Stimulated activated CD4-positive, alpha-beta T cell treated with anti-CD3 and anti-CD28 coated beads, TNF-alpha, amount 100 ng/mL, for 1 hour (primary cell): ENCODE results near the gene PHOX2A.
"Not testable (repeated sequence)": the region's sequence is repeated elsewhere in the genome, so short reads cannot be mapped to it uniquely, and the experiment has no call there.

Experiments
- DNase-seq, 3 donors: peaks; one replicate each; pipeline ENCODE4 v3.0.0-alpha.2; 2020; ENCODE audit warnings: low read depth in 3 of 3, low spot score in 1 of 3

PHOX2A gene

GRCh38 chr11:72222907-72223614 lies 20.9 kb downstream of the PHOX2A start:
- peak; percentile 84 to 87 (median 85) for DNase-seq

- DNase-seq, result no peak
Measured at GRCh38 chr11:72222106-72222891, 21.7 kb downstream of the PHOX2A start.

- no peak for DNase-seq
Measured at GRCh38 chr11:72221386-72222075, 22.4 kb downstream of the PHOX2A start.

- no peak for DNase-seq
Measured at GRCh38 chr11:72220696-72221363, 23.1 kb downstream of the PHOX2A start.

GRCh38 chr11:72218251-72218745 lies 25.7 kb downstream of the PHOX2A start:
- DNase-seq, result no peak

- no peak for DNase-seq
Measured at GRCh38 chr11:72217841-72218240, 26.1 kb downstream of the PHOX2A start.

GRCh38 chr11:72216638-72217037 lies 27.3 kb downstream of the PHOX2A start, which contains the start of gene FOLR2:
TSS of gene FOLR2 (plus strand) at chr11:72216794. CDS start at chr11:72218585, 1,791 bp downstream.
- no peak for DNase-seq

GRCh38 chr11:72209101-72209500 lies 34.9 kb downstream of the PHOX2A start:
- no peak for DNase-seq

- DNase-seq, result no peak
Measured at GRCh38 chr11:72208281-72208680, 35.7 kb downstream of the PHOX2A start.

- not testable (repeated sequence) for DNase-seq
Measured at GRCh38 chr11:72206794-72207193, 37.2 kb downstream of the PHOX2A start.

DNA sequence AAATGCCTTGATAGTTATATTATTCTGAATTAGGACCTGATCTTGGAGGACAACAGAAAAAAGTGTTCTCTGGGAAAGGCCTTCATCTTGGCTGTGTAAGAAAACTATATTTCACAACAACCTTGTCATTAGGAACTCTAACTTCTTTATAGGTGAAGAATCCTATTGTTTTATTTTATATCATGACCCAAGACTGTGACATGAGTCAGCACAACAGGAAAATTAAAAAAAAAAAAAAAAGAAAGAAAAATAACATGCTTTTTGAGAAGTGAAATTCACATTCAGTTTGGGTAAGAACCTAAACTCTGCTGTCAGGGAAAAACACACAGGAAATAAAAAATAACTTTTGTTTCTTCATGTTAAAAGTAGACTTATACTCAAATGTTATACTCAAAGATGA lies 39.1 kb downstream of the PHOX2A start:
- DNase-seq, result no peak

DNA sequence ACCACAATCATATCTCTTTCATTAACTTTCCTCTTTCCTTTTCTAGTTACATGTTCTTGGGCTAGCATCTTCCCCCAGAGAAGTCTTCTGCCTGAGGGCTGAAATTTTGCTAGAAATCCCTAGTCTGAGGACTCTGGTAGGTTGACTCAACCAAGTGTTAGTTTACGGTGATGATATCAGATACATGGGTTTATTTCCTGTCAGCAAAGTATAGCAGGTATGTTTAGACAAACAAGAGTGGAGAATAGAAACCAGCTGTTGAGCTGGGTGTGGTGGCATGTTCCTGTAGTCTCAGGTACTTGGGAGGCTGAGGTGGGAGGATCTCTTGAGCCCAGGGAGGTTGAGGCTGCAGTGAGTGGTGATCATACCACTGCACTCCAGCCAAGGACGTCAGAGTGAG lies 40.8 kb downstream of the PHOX2A start:
- DNase-seq, result no peak

DNA sequence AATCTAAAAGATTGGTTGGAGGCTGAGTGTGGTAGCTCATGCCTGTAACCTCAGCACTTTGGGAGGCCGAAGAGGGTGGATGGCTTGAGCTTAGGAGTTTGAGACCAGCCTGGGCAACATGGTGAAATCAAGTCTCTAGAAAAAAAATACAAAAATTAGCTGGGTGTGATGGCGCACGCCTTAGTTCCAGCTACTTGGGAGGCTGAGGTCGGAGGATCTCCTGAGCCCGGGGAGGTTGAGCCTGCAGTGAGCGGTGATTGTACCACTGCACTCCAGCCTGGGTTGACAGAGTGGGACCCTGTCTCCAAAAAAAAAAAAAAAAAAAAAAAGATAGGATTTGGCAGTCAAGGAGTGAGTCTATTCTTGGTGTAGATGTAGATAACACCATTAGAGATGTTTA lies 41.4 kb downstream of the PHOX2A start:
- no peak for DNase-seq

DNA sequence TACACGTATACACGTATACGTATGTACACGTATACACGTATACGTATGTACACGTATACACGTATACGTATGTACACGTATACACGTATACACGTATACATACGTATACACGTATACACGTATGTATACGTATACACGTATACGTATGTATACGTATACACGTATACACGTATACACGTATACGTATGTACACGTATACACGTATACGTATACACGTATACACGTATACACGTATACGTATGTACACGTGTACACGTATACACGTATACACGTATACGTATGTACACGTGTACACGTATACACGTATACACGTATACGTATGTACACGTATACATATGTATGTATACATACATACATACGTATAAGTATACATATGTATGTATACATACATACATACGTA lies 42.5 kb downstream of the PHOX2A start:
- DNase-seq, result not testable (repeated sequence)

DNA sequence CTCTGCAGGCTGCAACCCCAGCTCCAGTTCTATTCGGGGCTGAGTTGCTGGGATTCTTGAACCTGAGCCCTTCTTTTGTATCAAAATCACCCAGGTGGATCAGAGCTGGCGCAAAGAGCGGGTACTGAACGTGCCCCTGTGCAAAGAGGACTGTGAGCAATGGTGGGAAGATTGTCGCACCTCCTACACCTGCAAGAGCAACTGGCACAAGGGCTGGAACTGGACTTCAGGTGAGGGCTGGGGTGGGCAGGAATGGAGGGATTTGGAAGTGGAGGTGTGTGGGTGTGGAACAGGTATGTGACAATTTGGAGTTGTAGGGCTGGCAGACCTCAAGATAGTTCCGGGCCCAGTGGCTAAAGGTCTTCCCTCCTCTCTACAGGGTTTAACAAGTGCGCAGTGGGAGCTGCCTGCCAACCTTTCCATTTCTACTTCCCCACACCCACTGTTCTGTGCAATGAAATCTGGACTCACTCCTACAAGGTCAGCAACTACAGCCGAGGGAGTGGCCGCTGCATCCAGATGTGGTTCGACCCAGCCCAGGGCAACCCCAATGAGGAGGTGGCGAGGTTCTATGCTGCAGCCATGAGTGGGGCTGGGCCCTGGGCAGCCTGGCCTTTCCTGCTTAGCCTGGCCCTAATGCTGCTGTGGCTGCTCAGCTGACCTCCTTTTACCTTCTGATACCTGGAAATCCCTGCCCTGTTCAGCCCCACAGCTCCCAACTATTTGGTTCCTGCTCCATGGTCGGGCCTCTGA lies 48.3 kb downstream of the PHOX2A start:
- DNase-seq, result no peak

- DNase-seq, result no peak
Measured at GRCh38 chr11:72191961-72192381, 52.0 kb downstream of the PHOX2A start, which contains the start of gene FOLR1. TSS of gene FOLR1 (plus strand) at chr11:72192140. CDS start at chr11:72192174, 34 bp downstream.

DNA sequence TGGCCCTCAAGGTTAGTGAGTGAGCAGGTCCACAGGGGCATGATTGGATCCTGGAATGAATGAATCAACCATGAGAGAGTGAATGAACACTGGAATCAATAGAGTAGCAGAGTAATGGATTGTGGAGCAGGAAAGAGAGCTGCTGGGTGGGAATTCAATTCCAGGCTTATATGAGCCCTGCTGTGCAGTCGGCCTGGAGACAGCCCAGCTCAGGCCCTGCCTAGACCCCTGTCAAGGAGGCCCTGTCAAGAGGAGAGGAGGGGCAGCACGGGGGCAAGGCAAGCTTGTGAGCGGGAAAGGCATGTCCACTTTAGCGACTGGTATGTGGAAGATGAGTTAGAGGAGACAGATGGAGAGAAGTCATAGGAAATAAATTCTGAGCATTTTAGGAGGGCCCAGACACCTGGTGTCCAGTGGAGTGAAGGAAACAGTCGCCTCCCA lies 53.3 kb downstream of the PHOX2A start:
- no peak for DNase-seq

- DNase-seq, result no peak
Measured at GRCh38 chr11:72189455-72190250, 54.3 kb downstream of the PHOX2A start.
